ENCODE data around the gene PLCH1. TPM values are rescaled to one million over a fixed set of nuclear protein-coding genes. Genes with fewer than 3 reads are reported as not detected.

The PLCH1 gene
- total and polyA plus RNA-seq, 2 of the 8 experiments (the other 6 are each of a cell fraction or from before 2014, with no cell fraction given) = 5.8 to 17.2 TPM

DNA sequence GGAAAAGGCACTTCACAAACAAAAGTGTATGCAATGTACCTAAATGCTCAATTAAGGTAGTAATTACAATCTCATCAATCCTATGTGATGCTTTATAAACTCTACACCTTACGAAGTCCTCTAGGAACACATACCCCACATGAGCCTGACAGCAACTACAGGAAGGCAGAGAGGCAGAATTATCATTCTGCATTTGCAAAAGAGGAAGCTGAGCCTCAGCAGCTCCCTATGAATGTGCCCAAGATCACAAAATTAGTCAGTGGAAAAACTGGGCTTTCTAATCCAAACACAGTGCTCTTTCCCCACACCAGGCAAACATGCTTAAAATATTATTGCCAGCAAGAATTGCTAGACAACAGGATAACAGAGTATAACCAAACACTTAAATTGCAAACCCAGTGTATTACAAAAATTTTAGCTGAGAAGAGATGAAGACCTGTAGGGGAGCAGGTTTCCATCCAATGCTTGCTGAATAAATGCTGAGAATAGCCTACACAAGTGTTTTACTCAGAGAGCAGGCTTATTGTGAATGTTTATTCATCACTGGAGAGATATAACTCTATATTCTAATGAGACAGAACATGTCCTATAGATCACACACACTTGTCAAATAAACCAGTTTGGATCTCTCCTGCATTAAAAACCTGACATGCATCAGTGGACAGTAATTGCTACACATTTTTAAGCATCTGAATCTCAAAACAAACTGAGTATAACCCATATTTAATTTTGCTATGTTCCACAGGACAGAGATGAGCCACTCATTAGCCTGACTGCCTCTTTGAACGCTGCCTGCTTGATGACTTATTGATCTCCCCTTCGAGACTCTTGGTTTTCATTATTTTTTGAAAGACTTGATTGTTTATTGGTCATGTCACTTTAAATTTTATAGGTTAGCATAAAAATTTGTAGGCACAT, 62.2 kb downstream of the PLCH1 start:
- no peaks in the 10 kb centered on the region for H3K4me1 ChIP-seq (replicated peaks in 1 of 4; ENCODE audit: control insufficient read depth in 3 of 4, insufficient read depth in 4 of 4, low read length in 3 of 4)
- no peak overlapping the region for H3K4me2 ChIP-seq (ENCODE audit: insufficient read depth in 1 of 2, low read depth in 2 of 2, low read length in 2 of 2)
- 87% methylated on average over 3 of the region's 3 CpGs; no CpG with 5 or more reads in 1 of the 2 experiments for WGBS, 2 experiments (ENCODE audit: extremely low coverage in 1 of 2, insufficient coverage in 1 of 2, insufficient read length in 1 of 2, insufficient replicate concordance in 2 of 2, low coverage in 1 of 2, low lambda C conversion rate in 2 of 2, missing lambda C conversion rate in 1 of 2)
- POLR2A ChIA-PET (ENCODE audit: partially characterized antibody) = interaction anchor here (1.0 kb wide), 1 partner anchor 37 kb away, joined by 3 read pairs; no protein-coding TSS in a partner anchor
- no peak overlapping the region for H3K23ac ChIP-seq (ENCODE audit: insufficient read length)
- H2BK15ac ChIP-seq (ENCODE audit: low read length) = no peak overlapping the region
- H2BK5ac ChIP-seq (ENCODE audit: low read depth, low read length) = no peak overlapping the region
- H3K14ac ChIP-seq (ENCODE audit: insufficient read length) = no peak overlapping the region
- no peaks in the 10 kb centered on the region for H4K20me1 ChIP-seq (replicated peaks in 1 of 2; ENCODE audit: control insufficient read depth in 1 of 2, insufficient read depth in 2 of 2, low read length in 2 of 2)
- H3K27me3 ChIP-seq (replicated peaks in 1 of 4; ENCODE audit: control insufficient read depth in 3 of 4, extremely low read depth in 1 of 4, insufficient read depth in 3 of 4, low read length in 3 of 4) = no peaks in the 10 kb centered on the region
- H4K91ac ChIP-seq (replicated peaks; ENCODE audit: insufficient read length, low read length) = no peak overlapping the region
- H4K5ac ChIP-seq (ENCODE audit: insufficient read length, low read depth, low read length) = no peak overlapping the region
- H3K27ac ChIP-seq (ENCODE audit: low read depth, low read length) = no peak overlapping the region
- no peak overlapping the region for H3K56ac ChIP-seq (replicated peaks; ENCODE audit: insufficient read length, low read depth, low read length)
- no peak overlapping the region for H2BK12ac ChIP-seq (ENCODE audit: low read depth, low read length)
- no peak overlapping the region for H3K9ac ChIP-seq (replicated peaks in 1 of 4; ENCODE audit: extremely low read depth in 1 of 4, low read depth in 3 of 4, low read length in 3 of 4)
- H3K18ac ChIP-seq (ENCODE audit: extremely low read depth, low read length) = no peak overlapping the region
- H2AK5ac ChIP-seq (ENCODE audit: low read depth, low read length) = no peak overlapping the region
- no peak overlapping the region for H3K4ac ChIP-seq (replicated peaks; ENCODE audit: insufficient read length, low read depth, low read length)
- no peak overlapping the region for H2BK120ac ChIP-seq (replicated peaks; ENCODE audit: low read depth, low read length)
- H4K8ac ChIP-seq (ENCODE audit: extremely low read depth, insufficient read depth, low read length) = no peak overlapping the region
- CTCF ChIA-PET (ENCODE audit: partially characterized antibody) = interaction anchor here (0.9 to 1.1 kb wide), 2 partner anchors 17 to 163 kb away, joined by 3 read pairs; no protein-coding TSS in a partner anchor
- peaks cover 0 to 7% of the 10 kb centered on the region in 2 experiments; a peak in 1 of 4 replicates for H3K79me2 ChIP-seq (ENCODE audit: control insufficient read depth in 1 of 2, insufficient read depth in 2 of 2, low read length in 2 of 2)
- H2AFZ ChIP-seq (ENCODE audit: low read length) = no peak overlapping the region
- H3K4me3 ChIP-seq (ENCODE audit: extremely low read depth in 1 of 4, insufficient read depth in 2 of 4, low read depth in 3 of 4, low read length in 4 of 4) = no peak overlapping the region
- H3K9me3 ChIP-seq (ENCODE audit: insufficient read depth in 2 of 2, low read depth in 1 of 2, low read length in 1 of 2) = no peaks in the 10 kb centered on the region
- H3K36me3 ChIP-seq (ENCODE audit: control insufficient read depth in 2 of 4, insufficient read depth in 4 of 4, low read length in 3 of 4) = no peaks in the 10 kb centered on the region
- peaks cover 2% of the 10 kb centered on the region; the same call in 1 of the 2 replicates for H3K79me1 ChIP-seq (ENCODE audit: low read depth, low read length)
- no peak overlapping the region for H2BK20ac ChIP-seq (ENCODE audit: low read length)
- no peak for FAIRE-seq
- H3K23me2 ChIP-seq (ENCODE audit: low read depth, low read length) = no peaks in the 10 kb centered on the region
- DNase-seq (ENCODE audit: low read depth in 1 of 2, low spot score in 2 of 2) = no peak
- TF ChIP-seq CBX5 (IDR thresholded peaks at IDR 0.05; ENCODE audit: low read depth, low read length) (no peak), BRCA1 (IDR thresholded peaks at IDR 0.05; ENCODE audit: low read depth, low read length) (no peak), POLR2AphosphoS5 (IDR thresholded peaks at IDR 0.05; ENCODE audit: low read depth, low read length) (no peak), PHF8 (conservative IDR thresholded peaks at IDR 0.05; ENCODE audit: low read depth, low read length) (no peak), ZNF274 (IDR thresholded peaks at IDR 0.05; ENCODE audit: borderline replicate concordance, extremely low read depth, low read length) (no peak), TEAD4 (IDR thresholded peaks at IDR 0.05; ENCODE audit: low read depth, low read length) (no peak), POLR2A (IDR thresholded peaks at IDR 0.05; ENCODE audit: control extremely low read depth in 1 of 2, low read depth in 2 of 2, low read length in 2 of 2) (no peak), SP1 (IDR thresholded peaks at IDR 0.05; ENCODE audit: low read depth, low read length) (no peak), CTBP2 (IDR thresholded peaks at IDR 0.05; ENCODE audit: borderline replicate concordance, insufficient read depth, insufficient read length, low read length) (no peak)
- TF ChIP-seq, protein P1, sequence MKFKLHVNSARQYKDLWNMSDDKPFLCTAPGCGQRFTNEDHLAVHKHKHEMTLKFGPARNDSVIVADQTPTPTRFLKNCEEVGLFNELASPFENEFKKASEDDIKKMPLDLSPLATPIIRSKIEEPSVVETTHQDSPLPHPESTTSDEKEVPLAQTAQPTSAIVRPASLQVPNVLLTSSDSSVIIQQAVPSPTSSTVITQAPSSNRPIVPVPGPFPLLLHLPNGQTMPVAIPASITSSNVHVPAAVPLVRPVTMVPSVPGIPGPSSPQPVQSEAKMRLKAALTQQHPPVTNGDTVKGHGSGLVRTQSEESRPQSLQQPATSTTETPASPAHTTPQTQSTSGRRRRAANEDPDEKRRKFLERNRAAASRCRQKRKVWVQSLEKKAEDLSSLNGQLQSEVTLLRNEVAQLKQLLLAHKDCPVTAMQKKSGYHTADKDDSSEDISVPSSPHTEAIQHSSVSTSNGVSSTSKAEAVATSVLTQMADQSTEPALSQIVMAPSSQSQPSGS (IDR thresholded peaks at IDR 0.05; ENCODE audit: low read length) = no peak
- TF ChIP-seq, protein P2, sequence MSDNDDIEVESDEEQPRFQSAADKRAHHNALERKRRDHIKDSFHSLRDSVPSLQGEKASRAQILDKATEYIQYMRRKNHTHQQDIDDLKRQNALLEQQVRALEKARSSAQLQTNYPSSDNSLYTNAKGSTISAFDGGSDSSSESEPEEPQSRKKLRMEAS (IDR thresholded peaks at IDR 0.05) = no peak

Measured in H1 (cell line).